GM10266 (cell line): ENCODE results near the gene BNC2.

Experiments used
- DNase-seq: peaks from one replicate; pipeline ENCODE4 v3.0.0; 2012; ENCODE audit errors: extremely low spot score
- CTCF ChIP-seq: IDR thresholded peaks from 2 replicates; pipeline ENCODE4 v1.5.1; 2012; ENCODE audit warnings: mild to moderate bottlenecking, low read depth; ENCODE audit not compliant: control insufficient read depth, insufficient read depth; ENCODE audit errors: missing control alignments

BNC2 gene

DNA sequence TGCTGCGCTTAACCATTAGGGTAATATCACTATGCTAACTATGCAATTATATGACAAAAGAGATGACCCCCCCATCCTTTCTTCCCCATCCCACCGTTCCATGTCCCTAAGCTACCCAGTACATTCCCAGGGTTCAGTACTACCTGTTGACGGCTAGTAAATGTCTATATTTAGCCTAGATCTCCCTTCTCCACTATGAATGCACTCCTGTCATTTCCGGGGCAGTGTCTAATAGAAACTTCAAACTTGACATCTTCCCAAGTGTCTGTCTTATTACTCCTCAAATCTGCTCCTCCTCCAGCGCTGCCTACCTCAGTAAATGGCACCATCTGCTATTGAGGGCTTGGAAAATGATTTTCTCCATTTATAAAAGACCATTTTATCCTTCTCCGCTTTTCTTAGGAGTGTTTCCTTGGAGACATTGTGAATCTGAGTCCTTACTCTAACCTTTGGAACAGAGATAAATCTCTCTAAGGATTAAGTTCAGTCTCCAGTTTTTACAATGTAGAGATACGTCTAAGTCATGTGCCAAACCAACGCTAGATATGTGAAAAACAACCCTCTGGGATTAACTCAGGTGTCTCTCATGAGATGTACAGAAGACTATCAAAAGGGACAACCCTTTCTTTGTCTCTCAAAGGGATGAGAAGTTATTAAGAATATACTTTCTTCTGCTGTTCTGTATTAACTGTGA lies 114.9 kb downstream of the BNC2 start:
- TF ChIP-seq CTCF = no peak
- no peak for DNase-seq

DNA sequence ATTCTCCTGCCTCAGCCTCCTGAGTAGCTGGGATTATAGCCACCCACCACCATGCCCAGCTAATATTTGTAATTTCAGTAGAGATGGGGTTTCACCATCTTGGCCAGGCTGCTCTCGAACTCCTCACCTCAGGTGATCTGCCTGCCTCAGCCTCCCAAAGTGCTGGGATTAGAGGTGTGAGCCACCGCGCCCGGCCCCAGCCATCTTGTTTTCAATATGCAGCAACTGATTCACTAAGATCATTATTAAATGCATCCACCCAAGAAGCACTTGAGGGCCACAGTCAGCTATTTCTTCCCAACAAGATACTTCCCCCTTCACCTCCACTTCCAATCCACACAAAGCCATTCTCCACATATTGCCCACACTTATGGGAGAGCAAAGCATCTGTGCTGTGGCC lies 115.8 kb downstream of the BNC2 start:
- no peak for DNase-seq
- TF ChIP-seq CTCF = no peak

DNA sequence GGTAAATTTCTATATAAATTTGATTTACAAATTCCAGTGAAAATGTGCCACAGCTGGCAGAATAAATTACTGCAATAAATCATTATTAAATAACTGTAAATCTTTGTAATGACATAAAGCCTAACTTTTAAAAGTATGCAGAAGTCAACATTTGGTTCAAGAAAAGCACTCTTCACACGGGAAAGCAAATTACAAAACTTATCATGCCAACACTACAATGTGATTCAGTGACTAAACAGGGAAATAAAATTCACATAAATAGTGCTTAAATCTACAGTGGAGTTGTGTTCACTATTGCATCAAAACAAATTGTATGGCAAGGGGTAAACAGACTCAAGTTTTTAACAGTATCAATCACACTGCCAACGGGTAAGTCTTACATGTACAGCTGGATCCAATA lies 117.2 kb downstream of the BNC2 start:
- DNase-seq = no peak

GRCh38 chr9:16752601-16753000 lies 117.9 kb downstream of the BNC2 start:
- no peak for DNase-seq
- TF ChIP-seq CTCF = no peak

More for the DNA sequence above, 117.2 kb downstream of the BNC2 start:
- no peak for TF ChIP-seq CTCF

GRCh38 chr9:16750553-16750952 lies 119.9 kb downstream of the BNC2 start:
- no peak for DNase-seq

DNA sequence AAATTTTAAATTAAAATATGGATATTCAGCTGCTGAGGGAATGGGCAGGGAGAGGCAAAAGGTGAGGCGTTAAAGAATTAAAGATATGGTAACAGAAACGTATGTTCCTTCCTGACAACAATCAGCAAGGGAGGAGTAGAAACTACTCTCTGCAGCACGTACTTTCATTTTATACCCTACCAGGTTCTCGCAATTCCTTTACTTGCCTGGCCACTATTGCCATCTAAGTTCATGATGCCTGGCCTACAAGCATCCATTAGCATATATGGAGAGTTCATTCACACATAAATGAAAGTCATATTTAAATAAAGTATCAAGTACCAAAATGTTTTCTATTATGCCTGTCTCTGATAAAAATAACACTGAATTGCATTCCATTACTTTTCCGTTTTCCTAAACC lies 125.1 kb downstream of the BNC2 start:
- no peak for TF ChIP-seq CTCF
- no peak for DNase-seq

More at GRCh38 chr9:16750553-16750952, 119.9 kb downstream of the BNC2 start:
- no peak for TF ChIP-seq CTCF

DNA sequence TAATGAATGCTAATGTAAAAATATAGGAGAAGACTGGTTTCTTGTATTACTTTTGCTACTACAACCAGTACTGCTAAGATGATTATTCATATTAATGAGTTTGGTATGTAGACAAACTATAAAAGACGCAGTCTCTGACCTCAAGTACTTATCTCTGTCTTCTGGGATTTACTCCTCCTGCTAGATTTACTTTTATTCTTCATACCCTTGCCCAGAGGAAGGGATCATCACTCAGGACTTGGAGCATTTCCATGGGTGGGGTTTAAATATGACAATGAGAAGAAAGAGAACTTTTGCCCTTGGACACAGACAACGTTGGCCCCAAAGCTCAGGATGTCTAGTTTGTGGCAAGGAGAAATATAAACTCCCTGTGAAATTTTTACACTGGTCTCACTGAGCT lies 126.1 kb downstream of the BNC2 start:
- TF ChIP-seq CTCF = no peak
- DNase-seq = no peak
